IMR-90 (cell line): ENCODE measurements around the gene DYDC1. TPM values are rescaled to one million over a fixed set of nuclear protein-coding genes. Genes with fewer than 3 reads are reported as not detected.

Experiments used
- ATAC-seq: fragments of 200-7000 bp; cut with Tn5 transposase; 2 replicates; pipeline ENCODE4 v1.9.1; 2020; ENCODE audit warnings: low read depth, mild to moderate bottlenecking, moderate library complexity
- BruUV-seq: library from RNA; stranded (reverse); fragments of 400-500 nt; replicated peaks from 2 replicates; lab custom pipeline; 2021; lab: Mats Ljungman, UMichigan
- CTCF ChIA-PET: fragments of 300-600 bp; formaldehyde crosslinking; extraction: SDS; loops from one replicate; lab custom pipeline; 2021; ENCODE audit warnings: antibody characterized with exemption; lab: Yijun Ruan, JAX
- POLR2A ChIA-PET: fragments of 300-600 bp; sonication (Branson Sonifier 250); formaldehyde crosslinking; loops from one replicate; lab custom pipeline; 2022; ENCODE audit warnings: antibody characterized with exemption; ENCODE audit not compliant: unreplicated experiment; lab: Charles Lee
- DNase-seq: peaks from one replicate; pipeline ENCODE4 v3.0.0; 2013
- H2AFZ ChIP-seq: replicated peaks from 2 replicates; pipeline ENCODE3; 2013; ENCODE audit warnings: low read length, mild to moderate bottlenecking; ENCODE audit not compliant: poor library complexity
- H2AK5ac ChIP-seq: 2 replicates; pipeline ENCODE4 v1.6.1; 2013; ENCODE audit warnings: low read depth, low read length, inconsistent platforms
- H2AK9ac ChIP-seq: replicated peaks from 2 replicates; pipeline ENCODE3; 2013; ENCODE audit warnings: mild to moderate bottlenecking, low read depth, low read length, moderate library complexity; ENCODE audit not compliant: poor library complexity
- H2BK120ac ChIP-seq: 2 replicates; pipeline ENCODE4 v1.6.1; 2013; ENCODE audit warnings: low read depth, low read length, inconsistent platforms
- H2BK15ac ChIP-seq: 3 replicates; pipeline ENCODE4 v1.6.1; 2013; ENCODE audit warnings: low read depth, low read length, inconsistent platforms
- H2BK20ac ChIP-seq: 2 replicates; pipeline ENCODE4 v1.6.1; 2013; ENCODE audit warnings: low read depth, mild to moderate bottlenecking, inconsistent platforms, low read length, moderate library complexity
- H2BK5ac ChIP-seq: 2 replicates; pipeline ENCODE4 v1.6.1; 2013; ENCODE audit warnings: mild to moderate bottlenecking, low read depth, low read length, inconsistent platforms; ENCODE audit not compliant: poor library complexity, severe bottlenecking
- H3K14ac ChIP-seq: replicated peaks from 2 replicates; pipeline ENCODE4 v1.6.1; 2013; ENCODE audit warnings: low read depth, low read length, inconsistent platforms
- H3K18ac ChIP-seq: 2 replicates; pipeline ENCODE4 v1.6.1; 2013; ENCODE audit warnings: low read depth, low read length, control low read depth
- H3K23ac ChIP-seq: 2 replicates; pipeline ENCODE4 v1.6.1; 2013; ENCODE audit warnings: low read depth, low read length, inconsistent platforms
- H3K27ac ChIP-seq: 2 replicates; pipeline ENCODE4 v1.5.1; 2013; ENCODE audit warnings: mild to moderate bottlenecking, control low read depth, low read length; ENCODE audit not compliant: insufficient read depth
- H3K27me3 ChIP-seq: 2 replicates; pipeline ENCODE4 v1.6.1; 2013; ENCODE audit warnings: low read length; ENCODE audit not compliant: control insufficient read depth, insufficient read depth
- H3K36me3 ChIP-seq: 2 replicates; pipeline ENCODE4 v1.6.1; 2013; ENCODE audit warnings: low read length, mixed read lengths; ENCODE audit not compliant: control insufficient read depth, insufficient read depth
- H3K4ac ChIP-seq: 2 replicates; pipeline ENCODE4 v1.6.1; 2013; ENCODE audit warnings: low read depth, low read length, inconsistent platforms
- H3K4me1 ChIP-seq: 2 replicates; pipeline ENCODE4 v1.6.1; 2013; ENCODE audit warnings: low read length, mixed read lengths; ENCODE audit not compliant: control insufficient read depth, insufficient read depth
- H3K4me2 ChIP-seq: 2 replicates; pipeline ENCODE4 v1.6.1; 2013; ENCODE audit warnings: low read depth, mild to moderate bottlenecking, control low read depth, low read length, moderate library complexity
- H3K4me3 ChIP-seq: 2 replicates; pipeline ENCODE4 v1.5.1; 2013; ENCODE audit warnings: low read depth, mild to moderate bottlenecking, control low read depth, low read length, moderate library complexity; ENCODE audit not compliant: insufficient read depth
- H3K56ac ChIP-seq: 2 replicates; pipeline ENCODE4 v1.6.1; 2013; ENCODE audit warnings: low read length, inconsistent platforms; ENCODE audit not compliant: insufficient read depth; ENCODE audit errors: extremely low read depth
- H3K79me1 ChIP-seq, 2 experiments: 2 replicates each; pipeline ENCODE4 v1.6.1; 2013; ENCODE audit warnings: low read length in 2 of 2, inconsistent platforms in 1 of 2, low read depth in 1 of 2
- H3K9ac ChIP-seq: 2 replicates; pipeline ENCODE4 v1.6.1; 2013; ENCODE audit warnings: low read depth, low read length, control low read depth
- H3K9me1 ChIP-seq: 2 replicates; pipeline ENCODE4 v1.6.1; 2013; ENCODE audit warnings: low read length, inconsistent platforms; ENCODE audit not compliant: insufficient read depth
- H3K9me3 ChIP-seq: 2 replicates; pipeline ENCODE4 v1.6.1; 2013; ENCODE audit warnings: low read length; ENCODE audit not compliant: control insufficient read depth, insufficient read depth
- H4K20me1 ChIP-seq: 2 replicates; pipeline ENCODE4 v1.6.1; 2013; ENCODE audit warnings: low read length, inconsistent platforms; ENCODE audit not compliant: insufficient read depth
- H4K5ac ChIP-seq: 2 replicates; pipeline ENCODE4 v1.6.1; 2013; ENCODE audit warnings: mild to moderate bottlenecking, low read depth, low read length, control low read depth
- H4K8ac ChIP-seq, 2 experiments: 2 replicates each; pipeline ENCODE4 v1.6.1; 2013; ENCODE audit warnings: low read depth in 2 of 2, low read length in 2 of 2, control low read depth in 1 of 2, inconsistent platforms in 1 of 2
- H4K91ac ChIP-seq: 2 replicates; pipeline ENCODE4 v1.6.1; 2013; ENCODE audit warnings: low read depth, low read length, inconsistent platforms; ENCODE audit not compliant: insufficient read depth
- CHD1 ChIP-seq: IDR thresholded peaks from 2 replicates; pipeline ENCODE4 v1.6.1; 2012; ENCODE audit warnings: low read depth, low read length, improper control_type of control experiment
- CTCF ChIP-seq: conservative IDR thresholded peaks from 2 replicates; pipeline ENCODE4 v1.5.1; 2012; ENCODE audit warnings: mild to moderate bottlenecking, low read depth, low read length, improper control_type of control experiment
- ELK1 ChIP-seq: fragments of 150-350 bp; IDR thresholded peaks from 2 replicates; pipeline ENCODE4 v1.6.1; 2016; ENCODE audit warnings: low read depth, mild to moderate bottlenecking, low read length, moderate library complexity, borderline replicate concordance
- FOS ChIP-seq: fragments of 150-350 bp; IDR thresholded peaks from 2 replicates; pipeline ENCODE4 v1.6.1; 2016; ENCODE audit warnings: low read depth, low read length
- MAFK ChIP-seq: IDR thresholded peaks from 2 replicates; pipeline ENCODE4 v1.6.1; 2012; ENCODE audit warnings: low read depth, low read length, improper control_type of control experiment
- MAZ ChIP-seq: IDR thresholded peaks from 2 replicates; pipeline ENCODE4 v1.6.1; 2012; ENCODE audit warnings: low read depth, mild to moderate bottlenecking, low read length, improper control_type of control experiment, moderate library complexity, borderline replicate concordance
- NFE2L2 ChIP-seq: fragments of 150-350 bp; IDR thresholded peaks from 2 replicates; pipeline ENCODE4 v1.6.1; 2016; ENCODE audit warnings: low read depth, mild to moderate bottlenecking, low read length
- POLR2A ChIP-seq: IDR thresholded peaks from 2 replicates; pipeline ENCODE4 v1.6.1; 2012; ENCODE audit warnings: mild to moderate bottlenecking, low read depth, low read length
- RAD21 ChIP-seq: IDR thresholded peaks from 2 replicates; pipeline ENCODE4 v1.6.1; 2012; ENCODE audit warnings: low read length, improper control_type of control experiment
- RCOR1 ChIP-seq: IDR thresholded peaks from 2 replicates; pipeline ENCODE4 v1.6.1; 2012; ENCODE audit warnings: mild to moderate bottlenecking, low read length, improper control_type of control experiment; ENCODE audit not compliant: insufficient replicate concordance
- RFX5 ChIP-seq: IDR thresholded peaks from 2 replicates; pipeline ENCODE4 v1.8.0; 2012; ENCODE audit warnings: low read depth, mild to moderate bottlenecking, low read length, moderate library complexity
- SMC3 ChIP-seq: fragments of 150-350 bp; IDR thresholded peaks from 2 replicates; pipeline ENCODE4 v1.6.1; 2016; ENCODE audit warnings: low read depth, mild to moderate bottlenecking, antibody characterized with exemption, low read length, moderate library complexity
- WGBS, 2 experiments: methylation state at CpG; one replicate each; pipeline versions ENCODE4 v1.1.5 to v1.1.7; 2013; ENCODE audit warnings: missing lambda C conversion rate in 2 of 2; ENCODE audit not compliant: insufficient read length in 1 of 2; ENCODE audit errors: extremely low coverage in 2 of 2; 5-methylcytosine and 5-hydroxymethylcytosine counted together
- dilution Hi-C: fragments of 300-500 bp; cut with HindIII; formaldehyde crosslinking; loops from one replicate; pipeline ENCODE4 v1.14.3; 2018; ENCODE audit warnings: low sequenced_read_pairs; ENCODE audit not compliant: unreplicated experiment
- in situ Hi-C: fragments of 300-500 bp; cut with MboI; formaldehyde crosslinking; loops from 3 replicates; pipeline ENCODE4 v1.14.3; 2019; ENCODE audit warnings: low sequenced_read_pairs, inconsistent platforms, mixed read lengths
- intact Hi-C: fragments of 100-400 bp; cut with micrococcal nuclease; formaldehyde crosslinking; loops from 2 replicates; pipeline ENCODE4 v1.10.0; 2022
- polyA plus RNA-seq, 3 experiments: library from polyadenylated mRNA; depleted of rRNA; stranded (reverse); fragments of >200 nt; gene quantifications; 2 replicates each; pipeline ENCODE4 v1.2.3, GENCODE V29; 2012; ENCODE audit warnings: low replicate concordance in 1 of 3
- total RNA-seq: library from RNA; depleted of rRNA; stranded (reverse); fragments of >200 nt; gene quantifications from 2 replicates; pipeline ENCODE4 v1.2.3, GENCODE V29; 2012

DYDC1 gene
- total and polyA plus RNA-seq, 2 of the 4 experiments (the other 2 are of a cell fraction), result not detected

- TF ChIP-seq CTCF, result no peak
Measured at GRCh38 chr10:80351220-80351619, 5.3 kb downstream of the DYDC1 start (continued).

DNA sequence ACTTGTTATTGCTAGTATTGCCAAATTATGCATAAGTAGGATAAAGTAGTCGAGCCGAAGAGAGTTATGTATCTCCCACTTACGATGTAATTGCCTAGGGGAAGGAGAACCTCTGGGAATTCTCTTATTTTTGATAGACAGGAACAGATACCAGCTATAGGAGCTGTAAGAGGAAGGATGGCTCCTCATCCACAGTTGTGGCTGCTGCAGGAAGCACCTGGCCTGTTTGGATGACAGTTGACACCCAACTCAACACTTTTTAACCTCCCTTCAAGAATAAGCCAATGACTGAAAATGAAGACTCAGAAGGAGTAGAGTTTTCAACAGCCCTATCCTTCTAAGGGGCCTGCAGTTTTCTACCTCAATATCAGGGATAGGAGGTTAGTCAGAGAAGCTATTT, 6.3 kb downstream of the DYDC1 start:
- Histone ChIP-seq H4K5ac (no peak overlapping the region), H4K20me1 (no peaks in the 10 kb centered on the region), H2BK15ac (no peak overlapping the region), H2AK9ac (no peak overlapping the region), H3K9me3 (no peaks in the 10 kb centered on the region), H2BK20ac (no peak overlapping the region), H3K56ac (no peak overlapping the region), H2AK5ac (no peak overlapping the region), H3K9me1 (no peaks in the 10 kb centered on the region), H3K36me3 (no peaks in the 10 kb centered on the region), H3K23ac (no peak overlapping the region), H3K4me1 (no peaks in the 10 kb centered on the region), H3K18ac (no peak overlapping the region), H2BK5ac (no peak overlapping the region), H4K91ac (no peak overlapping the region), H3K4ac (no peak overlapping the region), H3K27ac (no peak overlapping the region), H4K8ac (no peak overlapping the region), H3K27me3 (0 out of 2 replicates have a peak, but pooled peaks cover 2% of the 10 kb centered on the region), H2BK120ac (no peak overlapping the region), H3K79me1 (no peaks in the 10 kb centered on the region), H2AFZ (no peak overlapping the region), H3K14ac (no peak overlapping the region), H3K9ac (no peak overlapping the region), H3K4me2 (no peak overlapping the region), H3K4me3 (no peak overlapping the region)
- no CpG with 5 or more reads among the region's 3 CpGs for WGBS, 2 experiments
- no TSS peak for BruUV-seq
- in situ Hi-C loops (no loop called here), intact Hi-C loops (no loop called here), dilution Hi-C loops (no loop called here)
- DNase-seq (no peak), ATAC-seq (no peak)
- POLR2A ChIA-PET, result no interaction called here
- CTCF ChIA-PET, result no interaction called here
- no peak for TF ChIP-seq RFX5
- no peak for TF ChIP-seq POLR2A
- no peak for TF ChIP-seq RCOR1
- TF ChIP-seq ELK1, result no peak
- TF ChIP-seq MAFK, result no peak
- TF ChIP-seq SMC3, result no peak
- no peak for TF ChIP-seq CHD1
- TF ChIP-seq CTCF, result no peak
- TF ChIP-seq RAD21, result no peak
- no peak for TF ChIP-seq MAZ
- no peak for TF ChIP-seq FOS
- no peak for TF ChIP-seq NFE2L2
